Measurements from ENCODE around the gene B3GAT3. TPM values are rescaled to one million over a fixed set of nuclear protein-coding genes. Genes with fewer than 3 reads are reported as not detected.
A peak's percentile ranks its signal among the peaks of the same experiment; 100 is the strongest.
"Not testable (repeated sequence)": the region's sequence is repeated elsewhere in the genome, so short reads cannot be mapped to it uniquely, and the experiment has no call there.

Gene B3GAT3
- polyA plus RNA-seq, 4 donors, result 16.3 to 39.3 (median 30.1) TPM

GRCh38 chr11:62585356-62585755 lies 36.4 kb downstream of the B3GAT3 start:
- not testable (repeated sequence) for DNase-seq; H3K4me3 ChIP-seq (ENCODE audit: low read depth in 1 of 3, low read length in 3 of 3); H3K4me1 ChIP-seq (ENCODE audit: control insufficient read depth in 3 of 3, insufficient read depth in 2 of 3, low read depth in 1 of 3, low read length in 2 of 3); H3K9me3 ChIP-seq (ENCODE audit: control insufficient read depth in 2 of 2, insufficient read depth in 1 of 2, low read depth in 1 of 2, low read length in 1 of 2); FAIRE-seq; H3K27ac ChIP-seq (ENCODE audit: low read depth in 1 of 3, low read length in 2 of 3); H3K27me3 ChIP-seq (ENCODE audit: control insufficient read depth in 3 of 3, insufficient read depth in 3 of 3, low read length in 3 of 3)
- peaks cover 3 to 54% (median 5%) of the 10 kb centered on the region in 3 donors for H3K36me3 ChIP-seq (ENCODE audit: control insufficient read depth in 3 of 3, insufficient read depth in 2 of 3, low read depth in 1 of 3, low read length in 3 of 3)
- 95 to 96% (median 95%) methylated on average over 7 of the region's 7 CpGs for WGBS, 3 donors

GRCh38 chr11:62581735-62582134 lies 40.1 kb downstream of the B3GAT3 start:
- not testable (repeated sequence) for FAIRE-seq; H3K4me3 ChIP-seq (ENCODE audit: low read depth in 1 of 3, low read length in 3 of 3); H3K27me3 ChIP-seq (ENCODE audit: control insufficient read depth in 3 of 3, insufficient read depth in 3 of 3, low read length in 3 of 3); H3K9me3 ChIP-seq (ENCODE audit: control insufficient read depth in 2 of 2, insufficient read depth in 1 of 2, low read depth in 1 of 2, low read length in 1 of 2); H3K27ac ChIP-seq (ENCODE audit: low read depth in 1 of 3, low read length in 2 of 3); DNase-seq; H3K4me1 ChIP-seq (ENCODE audit: control insufficient read depth in 3 of 3, insufficient read depth in 2 of 3, low read depth in 1 of 3, low read length in 2 of 3)
- H3K36me3 ChIP-seq (ENCODE audit: control insufficient read depth in 3 of 3, insufficient read depth in 2 of 3, low read depth in 1 of 3, low read length in 3 of 3), result peaks cover 4 to 64% (median 5%) of the 10 kb centered on the region in 3 donors
- 94 to 98% (median 96%) methylated on average over 4 of the region's 4 CpGs for WGBS, 3 donors

- Histone ChIP-seq H3K36me3 (ENCODE audit: control insufficient read depth in 3 of 3, insufficient read depth in 2 of 3, low read depth in 1 of 3, low read length in 3 of 3) (peaks cover 4 to 67% (median 5%) of the 10 kb centered on the region in 3 donors), H3K27ac (ENCODE audit: low read depth in 1 of 3, low read length in 2 of 3) (no peak overlapping the region), H3K9me3 (ENCODE audit: control insufficient read depth in 2 of 2, insufficient read depth in 1 of 2, low read depth in 1 of 2, low read length in 1 of 2) (no peaks in the 10 kb centered on the region), H3K4me1 (ENCODE audit: control insufficient read depth in 3 of 3, insufficient read depth in 2 of 3, low read depth in 1 of 3, low read length in 2 of 3) (peaks cover 0 to 9% (median 0%) of the 10 kb centered on the region in 3 donors), H3K27me3 (ENCODE audit: control insufficient read depth in 3 of 3, insufficient read depth in 3 of 3, low read length in 3 of 3) (no peaks in the 10 kb centered on the region), H3K4me3 (ENCODE audit: low read depth in 1 of 3, low read length in 3 of 3) (no peak overlapping the region)
- FAIRE-seq (no peak), DNase-seq (no peak)
- WGBS, 3 donors, result 94 to 97% (median 96%) methylated on average over 18 of the region's 18 CpGs
Measured at GRCh38 chr11:62580959-62581715, 40.6 kb downstream of the B3GAT3 start.

- FAIRE-seq (no peak), DNase-seq (no peak)
- Histone ChIP-seq H3K27me3 (ENCODE audit: control insufficient read depth in 3 of 3, insufficient read depth in 3 of 3, low read length in 3 of 3) (no peaks in the 10 kb centered on the region), H3K9me3 (ENCODE audit: control insufficient read depth in 2 of 2, insufficient read depth in 1 of 2, low read depth in 1 of 2, low read length in 1 of 2) (no peaks in the 10 kb centered on the region), H3K27ac (ENCODE audit: low read depth in 1 of 3, low read length in 2 of 3) (no peak overlapping the region), H3K4me3 (ENCODE audit: low read depth in 1 of 3, low read length in 3 of 3) (no peak overlapping the region), H3K4me1 (ENCODE audit: control insufficient read depth in 3 of 3, insufficient read depth in 2 of 3, low read depth in 1 of 3, low read length in 2 of 3) (peaks cover 0 to 24% (median 5%) of the 10 kb centered on the region in 3 donors), H3K36me3 (ENCODE audit: control insufficient read depth in 3 of 3, insufficient read depth in 2 of 3, low read depth in 1 of 3, low read length in 3 of 3) (peaks cover 4 to 67% (median 5%) of the 10 kb centered on the region in 3 donors)
- WGBS, 3 donors, result 95 to 98% (median 98%) methylated on average over 2 of the region's 2 CpGs
Measured at GRCh38 chr11:62579252-62579651, 42.5 kb downstream of the B3GAT3 start.

GRCh38 chr11:62578541-62578940 lies 43.2 kb downstream of the B3GAT3 start:
- H3K4me1 ChIP-seq (ENCODE audit: control insufficient read depth in 3 of 3, insufficient read depth in 2 of 3, low read depth in 1 of 3, low read length in 2 of 3), result peaks cover 0 to 24% (median 5%) of the 10 kb centered on the region in 3 donors
- H3K4me3 ChIP-seq (ENCODE audit: low read depth in 1 of 3, low read length in 3 of 3), result no peak overlapping the region
- WGBS, 3 donors, result 95 to 97% (median 97%) methylated on average over 11 of the region's 11 CpGs
- no peaks in the 10 kb centered on the region for H3K27me3 ChIP-seq (ENCODE audit: control insufficient read depth in 3 of 3, insufficient read depth in 3 of 3, low read length in 3 of 3)
- DNase-seq, result no peak
- H3K27ac ChIP-seq (ENCODE audit: low read depth in 1 of 3, low read length in 2 of 3), result no peak overlapping the region
- H3K36me3 ChIP-seq (ENCODE audit: control insufficient read depth in 3 of 3, insufficient read depth in 2 of 3, low read depth in 1 of 3, low read length in 3 of 3), result peaks cover 4 to 64% (median 5%) of the 10 kb centered on the region in 3 donors
- no peaks in the 10 kb centered on the region for H3K9me3 ChIP-seq (ENCODE audit: control insufficient read depth in 2 of 2, insufficient read depth in 1 of 2, low read depth in 1 of 2, low read length in 1 of 2)
- no peak for FAIRE-seq

GRCh38 chr11:62577046-62577714 lies 44.6 kb downstream of the B3GAT3 start:
- H3K36me3 ChIP-seq (ENCODE audit: control insufficient read depth in 3 of 3, insufficient read depth in 2 of 3, low read depth in 1 of 3, low read length in 3 of 3), result peaks cover 2 to 65% (median 5%) of the 10 kb centered on the region in 3 donors
- 70 to 78% (median 73%) methylated on average over 12 of the region's 12 CpGs for WGBS, 3 donors
- FAIRE-seq (no peak), DNase-seq (peak in 1 of 2 donors; percentile 21)
- H3K27me3 ChIP-seq (ENCODE audit: control insufficient read depth in 3 of 3, insufficient read depth in 3 of 3, low read length in 3 of 3), result no peaks in the 10 kb centered on the region
- H3K4me3 ChIP-seq (ENCODE audit: low read depth in 1 of 3, low read length in 3 of 3), result no peak overlapping the region
- peaks cover 0 to 29% (median 5%) of the 10 kb centered on the region in 3 donors for H3K4me1 ChIP-seq (ENCODE audit: control insufficient read depth in 3 of 3, insufficient read depth in 2 of 3, low read depth in 1 of 3, low read length in 2 of 3)
- H3K27ac ChIP-seq (ENCODE audit: low read depth in 1 of 3, low read length in 2 of 3), result peak overlapping the region in 2 of 3 donors; percentile 38 to 74
- H3K9me3 ChIP-seq (ENCODE audit: control insufficient read depth in 2 of 2, insufficient read depth in 1 of 2, low read depth in 1 of 2, low read length in 1 of 2), result no peaks in the 10 kb centered on the region

- WGBS, 3 donors, result 89 to 92% (median 92%) methylated on average over 14 of the region's 14 CpGs
- Histone ChIP-seq H3K9me3 (ENCODE audit: control insufficient read depth in 2 of 2, insufficient read depth in 1 of 2, low read depth in 1 of 2, low read length in 1 of 2) (no peaks in the 10 kb centered on the region), H3K36me3 (ENCODE audit: control insufficient read depth in 3 of 3, insufficient read depth in 2 of 3, low read depth in 1 of 3, low read length in 3 of 3) (peaks cover 0 to 61% (median 4%) of the 10 kb centered on the region in 3 donors), H3K27me3 (ENCODE audit: control insufficient read depth in 3 of 3, insufficient read depth in 3 of 3, low read length in 3 of 3) (no peaks in the 10 kb centered on the region), H3K4me1 (ENCODE audit: control insufficient read depth in 3 of 3, insufficient read depth in 2 of 3, low read depth in 1 of 3, low read length in 2 of 3) (peaks cover 0 to 31% (median 5%) of the 10 kb centered on the region in 3 donors), H3K4me3 (ENCODE audit: low read depth in 1 of 3, low read length in 3 of 3) (no peak overlapping the region), H3K27ac (ENCODE audit: low read depth in 1 of 3, low read length in 2 of 3) (peak overlapping the region in 1 of 3 donors; percentile 89)
- FAIRE-seq (no peak), DNase-seq (no peak)
Measured at GRCh38 chr11:62575837-62576236, 45.9 kb downstream of the B3GAT3 start.

GRCh38 chr11:62575156-62575555 lies 46.6 kb downstream of the B3GAT3 start:
- Histone ChIP-seq H3K27me3 (ENCODE audit: control insufficient read depth in 3 of 3, insufficient read depth in 3 of 3, low read length in 3 of 3) (no peaks in the 10 kb centered on the region), H3K4me3 (ENCODE audit: low read depth in 1 of 3, low read length in 3 of 3) (peak overlapping the region in 2 of 3 donors; percentile 55 to 85), H3K4me1 (ENCODE audit: control insufficient read depth in 3 of 3, insufficient read depth in 2 of 3, low read depth in 1 of 3, low read length in 2 of 3) (peaks cover 0 to 31% (median 5%) of the 10 kb centered on the region in 3 donors), H3K36me3 (ENCODE audit: control insufficient read depth in 3 of 3, insufficient read depth in 2 of 3, low read depth in 1 of 3, low read length in 3 of 3) (peaks cover 0 to 65% (median 4%) of the 10 kb centered on the region in 3 donors), H3K27ac (ENCODE audit: low read depth in 1 of 3, low read length in 2 of 3) (peak overlapping the region; percentile 1 to 89 (median 79)), H3K9me3 (ENCODE audit: control insufficient read depth in 2 of 2, insufficient read depth in 1 of 2, low read depth in 1 of 2, low read length in 1 of 2) (no peaks in the 10 kb centered on the region)
- FAIRE-seq (no peak), DNase-seq (peak in 1 of 2 donors; percentile 42)
- 33 to 56% (median 35%) methylated on average over 16 to 17 of the region's 17 CpGs for WGBS, 3 donors

Measured in small intestine (tissue), 7 donors.